ENCODE results near the gene PRELID3B.

PRELID3B gene

DNA sequence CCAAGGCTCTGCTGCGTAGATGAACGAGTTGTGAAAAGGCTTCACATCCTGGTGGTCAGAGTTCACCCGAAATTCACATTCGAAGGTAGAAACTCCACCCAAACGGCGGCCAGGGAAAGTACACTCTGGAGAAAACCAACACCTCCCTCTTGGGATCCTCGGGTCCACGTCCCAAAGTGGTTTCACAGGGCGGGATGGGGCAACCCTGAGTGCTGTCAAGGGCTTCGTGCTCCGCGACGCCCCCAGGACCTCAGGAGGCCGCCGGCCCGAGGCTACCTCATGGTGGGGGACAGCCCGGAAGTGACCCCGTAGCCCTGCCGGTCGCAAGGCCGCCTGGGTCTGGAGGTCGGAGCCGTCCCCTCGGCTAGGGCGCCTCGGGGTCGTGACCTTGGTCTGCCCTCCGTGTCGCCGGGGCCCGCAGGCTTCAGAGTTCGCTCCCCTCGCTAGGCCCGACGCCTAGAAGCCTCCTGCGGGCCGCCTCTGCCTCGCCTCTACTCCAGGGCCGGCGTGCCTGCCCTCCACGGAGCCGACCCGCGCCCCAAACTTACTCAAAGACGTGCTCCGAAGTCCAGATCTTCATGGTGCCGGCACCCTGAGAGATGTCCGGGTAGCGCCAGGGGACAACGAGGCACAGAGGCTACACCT is at the start of gene PRELID3B:
Gene PRELID3B (minus strand): TSS at position 636 of the 645 bp plus-strand sequence. CDS start 56 bp downstream, at position 580.
- no peak for DNase-seq (ENCODE audit: extremely low read depth in 1 of 2, low read depth in 1 of 2)

DNA sequence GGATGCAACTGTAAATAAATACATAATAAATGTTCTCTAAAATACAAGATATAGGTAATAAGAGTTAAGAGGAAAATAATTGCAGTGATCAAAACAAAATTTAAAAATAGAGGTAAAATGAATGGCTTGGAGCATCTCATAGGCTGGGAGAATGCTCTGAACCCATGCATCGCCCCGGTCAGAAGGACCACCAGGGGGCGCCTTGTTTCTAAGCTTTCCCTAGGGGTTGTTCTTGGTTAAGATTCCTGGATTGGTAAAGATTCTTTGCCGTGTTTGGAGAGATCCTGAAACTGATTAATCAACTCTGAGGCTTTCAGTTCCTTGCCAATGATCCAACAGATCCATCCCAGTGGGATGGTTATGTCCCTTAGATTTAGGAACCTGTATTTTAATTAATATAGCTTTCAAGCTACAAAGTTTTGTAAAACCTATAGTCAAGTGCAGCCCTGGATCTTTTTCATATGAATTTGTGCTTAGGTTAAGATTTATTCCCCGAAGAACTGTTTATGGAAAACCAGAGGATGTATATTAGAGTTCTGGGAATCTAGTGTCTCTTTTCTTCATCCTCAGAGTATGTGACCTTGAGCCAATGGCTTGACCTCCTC is 45.3 kb upstream of the PRELID3B start:
- DNase-seq (ENCODE audit: extremely low read depth in 1 of 2, low read depth in 1 of 2): peak; percentile 73 to 80

DNA sequence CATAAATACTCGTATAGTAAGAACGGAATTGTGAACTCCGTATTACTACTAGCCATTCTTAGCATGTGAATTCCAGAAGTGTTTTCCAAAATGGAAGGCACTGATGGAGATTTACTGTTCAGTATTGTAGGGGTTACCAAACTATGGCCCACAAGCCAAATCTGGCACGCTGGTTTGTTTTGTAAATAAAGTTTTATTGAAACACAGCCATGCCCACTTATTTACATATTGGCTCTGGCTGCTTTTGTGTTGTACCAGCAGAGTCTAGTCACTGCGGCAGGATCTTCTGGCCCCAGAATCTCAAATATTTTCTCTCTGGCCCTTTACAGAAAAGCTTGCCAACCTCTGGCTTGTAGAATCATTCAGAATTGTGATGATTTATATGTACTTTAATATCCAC is 44.3 kb upstream of the PRELID3B start:
- DNase-seq (ENCODE audit: extremely low read depth in 1 of 2, low read depth in 1 of 2): no peak

DNA sequence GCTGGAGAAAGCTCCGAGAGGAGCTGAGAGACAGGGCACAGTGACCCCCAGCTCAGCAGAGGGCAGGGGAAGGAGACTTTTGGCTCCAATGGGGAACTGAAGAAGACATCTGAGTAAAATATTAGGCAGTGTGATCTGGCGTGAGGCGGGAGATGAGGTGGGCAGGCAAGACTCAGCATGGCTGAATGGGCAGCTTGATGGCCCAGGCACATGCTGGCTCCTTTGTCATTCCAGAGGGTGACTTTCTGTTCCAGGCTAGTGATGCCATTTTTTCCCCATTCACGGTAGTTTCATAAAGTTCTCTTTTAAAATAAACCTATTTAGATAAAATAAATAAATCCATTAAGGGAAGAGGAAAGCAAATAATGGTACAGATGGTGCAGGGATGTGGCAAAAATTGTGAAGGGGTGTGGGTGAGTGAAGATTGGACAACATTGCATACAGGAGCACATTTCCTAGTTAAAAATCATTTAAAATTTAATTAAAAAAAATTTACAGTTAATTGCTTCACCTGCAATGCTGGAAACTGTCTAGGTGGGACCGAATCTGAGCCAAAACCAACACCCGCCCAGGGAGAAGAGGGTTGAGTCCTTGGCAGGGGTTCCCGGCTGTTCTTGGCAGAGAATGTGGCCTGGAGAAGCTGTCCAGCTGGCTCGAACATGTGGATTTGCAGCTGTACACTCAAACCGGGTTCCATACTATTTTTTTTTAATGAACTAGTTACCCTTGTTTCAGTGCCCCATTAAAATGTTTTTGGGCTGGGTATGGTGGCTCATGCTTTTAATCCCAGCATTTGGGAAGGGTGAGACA is 41.7 kb upstream of the PRELID3B start:
- DNase-seq (ENCODE audit: extremely low read depth in 1 of 2, low read depth in 1 of 2): no peak

DNA sequence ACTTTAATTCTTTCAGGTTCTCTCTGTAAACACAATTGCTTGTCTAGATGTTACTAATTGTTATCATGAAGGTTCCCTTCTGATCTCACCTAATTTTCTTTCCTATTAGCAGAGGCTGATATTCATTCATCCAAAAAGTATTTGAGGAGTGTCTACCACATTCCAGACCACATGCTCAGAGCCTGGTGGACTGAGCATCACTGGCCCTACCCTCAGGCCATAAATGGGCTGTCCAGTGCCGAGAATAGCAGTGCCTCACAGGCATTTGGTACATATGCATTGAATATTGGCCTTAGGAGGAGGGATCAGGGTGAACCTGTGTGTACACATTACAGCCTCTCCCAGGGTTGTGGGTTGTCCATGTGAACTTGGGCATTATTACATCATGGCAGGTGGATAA is 40.4 kb upstream of the PRELID3B start:
- no peak for DNase-seq (ENCODE audit: extremely low read depth in 1 of 2, low read depth in 1 of 2)

DNA sequence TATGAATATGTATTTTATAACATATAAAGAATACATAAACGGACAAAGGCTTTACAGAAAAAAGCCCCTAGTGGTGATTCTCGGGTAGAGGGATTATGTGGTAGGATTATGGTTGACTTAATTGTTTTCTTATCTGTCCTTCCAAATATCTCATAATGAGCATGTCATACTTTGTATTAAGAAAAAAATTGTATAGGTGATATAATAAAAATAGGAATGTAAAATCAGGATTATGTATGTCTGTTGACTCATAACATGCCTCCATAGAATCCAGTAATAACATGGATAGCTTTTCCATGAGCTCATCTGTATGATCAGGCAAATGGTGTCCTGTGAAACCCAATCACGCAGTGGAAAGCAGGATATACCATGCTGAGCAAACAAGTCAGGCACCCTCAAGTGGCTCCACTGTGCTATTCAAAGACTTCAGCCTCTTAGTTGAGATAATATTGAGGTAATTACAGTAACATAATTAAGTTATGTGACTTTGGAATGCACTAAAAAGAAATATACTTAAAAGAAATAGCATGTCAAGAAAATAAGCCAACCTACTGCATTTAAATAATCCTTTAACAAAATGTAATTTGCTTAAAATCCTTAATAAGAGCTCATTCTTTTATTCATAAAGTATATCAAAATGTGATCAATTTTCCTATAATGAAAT is 39.6 kb upstream of the PRELID3B start:
- DNase-seq (ENCODE audit: extremely low read depth in 1 of 2, low read depth in 1 of 2): no peak

DNA sequence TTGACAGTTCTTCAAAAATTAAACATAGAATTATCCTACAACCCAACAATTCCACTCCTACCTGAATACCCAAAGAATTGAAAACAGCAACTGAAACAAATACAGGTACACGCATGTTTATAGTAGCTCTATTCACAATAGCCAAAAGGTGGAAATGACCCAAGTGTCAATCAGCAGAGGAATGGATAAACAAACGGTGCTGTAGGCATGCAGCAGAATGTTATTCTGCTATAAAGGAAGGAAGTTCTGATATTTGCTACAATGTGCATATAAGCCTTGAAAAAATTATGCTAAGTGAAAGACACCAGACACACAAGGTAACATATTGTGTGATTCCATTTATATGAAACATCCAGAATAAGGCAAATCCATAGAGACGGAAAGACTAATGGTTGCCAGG is 38.5 kb upstream of the PRELID3B start:
- DNase-seq (ENCODE audit: extremely low read depth in 1 of 2, low read depth in 1 of 2): no peak

DNA sequence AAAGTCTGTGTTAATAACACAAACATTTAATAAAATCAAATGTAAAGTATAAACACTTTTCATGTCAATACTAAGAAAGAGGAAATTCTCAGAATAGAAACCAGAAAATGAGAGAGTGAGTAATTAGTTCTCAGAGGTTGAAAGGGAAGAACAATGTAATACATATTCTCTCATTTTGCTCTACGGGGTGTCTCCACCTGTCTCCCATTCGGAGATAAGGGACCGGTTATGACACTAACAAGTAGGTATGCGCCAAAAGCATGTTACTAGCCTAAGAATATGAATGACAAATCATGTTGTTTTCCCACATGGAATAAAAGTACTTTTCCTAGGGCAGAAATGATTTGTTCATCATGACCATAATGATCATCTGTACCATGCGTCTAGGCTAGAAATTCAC is 35.6 kb upstream of the PRELID3B start:
- DNase-seq (ENCODE audit: extremely low read depth in 1 of 2, low read depth in 1 of 2): no peak

DNA sequence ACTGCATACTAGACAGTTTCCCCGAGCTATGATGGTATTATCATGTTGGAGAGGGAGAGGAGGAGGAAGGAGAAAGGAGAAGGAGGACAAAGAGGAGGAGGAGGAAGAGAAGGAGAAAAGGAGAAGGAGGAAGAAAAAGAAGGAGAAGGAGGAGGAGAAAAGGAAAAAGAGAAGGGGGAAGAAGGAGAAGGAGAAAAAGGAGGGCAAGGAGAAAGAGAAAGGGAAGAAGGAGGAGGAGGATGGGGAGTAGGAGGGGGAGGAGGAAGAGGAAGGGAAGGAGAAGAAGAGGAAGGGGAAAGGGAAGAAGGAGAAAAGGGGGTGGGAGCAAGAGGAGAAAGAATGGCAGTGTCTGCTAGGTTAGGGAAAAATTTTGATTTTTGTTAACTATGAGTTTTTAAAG is 35.1 kb upstream of the PRELID3B start:
- no peak for DNase-seq (ENCODE audit: extremely low read depth in 1 of 2, low read depth in 1 of 2)

DNA sequence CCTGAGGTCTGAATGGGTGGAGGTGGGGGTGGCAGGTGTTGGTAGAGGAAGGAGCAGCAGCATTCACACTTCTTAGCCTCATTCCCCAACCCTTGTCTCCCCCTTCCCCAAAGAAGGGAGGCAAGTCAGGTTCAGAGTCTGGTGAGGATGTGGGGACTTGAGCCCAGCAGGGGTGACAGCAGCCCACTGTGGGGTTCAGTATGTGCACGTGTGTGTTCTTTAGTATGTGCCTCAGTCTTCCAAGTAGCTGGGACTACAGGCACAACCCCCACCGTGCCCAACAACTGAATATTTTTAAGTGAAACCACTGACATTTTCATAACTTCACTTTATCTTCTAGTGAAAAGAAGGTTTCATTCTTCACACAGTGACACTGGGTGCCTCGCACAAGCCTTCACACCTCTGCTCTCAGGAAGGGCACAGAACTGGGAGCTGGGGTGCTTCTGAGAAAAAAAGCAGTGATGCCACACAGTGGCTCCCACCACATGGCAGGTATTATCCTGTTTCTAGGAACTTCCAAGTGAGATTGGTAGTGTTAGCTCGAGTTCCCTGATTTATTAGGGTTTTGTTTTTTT is 33.4 kb upstream of the PRELID3B start:
- DNase-seq (ENCODE audit: extremely low read depth in 1 of 2, low read depth in 1 of 2): no peak

DNA sequence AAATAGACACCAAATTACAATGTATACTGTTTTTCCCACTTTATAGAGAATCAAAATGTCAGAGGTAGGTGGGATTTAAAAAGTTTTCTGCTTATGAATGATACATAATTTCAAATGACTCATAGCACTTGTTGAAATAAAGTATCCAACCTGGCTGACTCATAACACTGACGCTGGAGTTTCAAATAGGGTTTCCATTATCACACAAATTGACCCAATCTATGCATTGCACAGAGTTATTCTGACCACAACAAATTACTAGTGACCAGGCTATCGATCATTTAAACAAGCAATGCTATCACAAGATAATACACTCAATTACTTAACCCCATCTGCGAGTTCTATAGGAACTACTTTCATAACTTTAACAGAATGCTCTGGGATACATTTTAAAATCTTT is 31.9 kb upstream of the PRELID3B start:
- DNase-seq (ENCODE audit: extremely low read depth in 1 of 2, low read depth in 1 of 2): no peak

DNA sequence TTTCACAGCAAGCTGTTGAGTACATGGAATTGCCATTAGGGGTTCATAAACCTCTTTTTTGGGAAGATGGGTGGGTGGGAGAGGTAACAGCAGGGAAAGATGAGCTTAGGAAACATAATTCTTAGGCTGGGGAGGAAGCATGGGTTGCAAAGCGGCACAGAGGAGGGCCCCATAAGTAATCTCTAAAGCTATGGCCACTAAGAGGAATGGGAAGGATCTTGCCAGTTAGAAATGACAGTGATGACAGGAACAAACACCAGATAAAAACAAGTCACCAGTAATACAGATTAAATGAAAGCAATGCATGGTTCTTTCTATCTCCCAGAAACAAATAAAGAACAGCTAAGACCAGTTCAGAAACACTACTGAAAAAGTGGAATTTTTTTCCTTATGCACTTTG is 31.0 kb upstream of the PRELID3B start:
- no peak for DNase-seq (ENCODE audit: extremely low read depth in 1 of 2, low read depth in 1 of 2)

DNA sequence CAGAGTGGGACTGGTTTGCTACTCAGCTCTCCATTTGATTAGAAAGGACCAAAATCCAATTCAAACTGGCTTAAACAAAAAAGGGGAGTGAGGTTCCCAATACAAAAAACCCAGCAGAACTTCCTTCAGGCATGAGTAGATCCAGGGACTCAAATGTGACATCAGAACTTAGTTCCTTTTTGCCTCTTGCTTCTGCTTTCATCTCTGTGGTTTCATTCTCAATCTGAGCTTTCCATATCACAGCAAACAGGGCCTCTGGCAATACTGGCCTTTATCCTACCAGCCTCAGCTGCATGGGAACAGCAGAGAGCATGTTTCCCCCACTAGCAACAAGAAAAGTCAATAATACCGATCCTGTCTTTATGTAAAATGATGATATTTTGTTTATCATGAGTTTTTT is 28.6 kb upstream of the PRELID3B start:
- DNase-seq (ENCODE audit: extremely low read depth in 1 of 2, low read depth in 1 of 2): no peak

DNA sequence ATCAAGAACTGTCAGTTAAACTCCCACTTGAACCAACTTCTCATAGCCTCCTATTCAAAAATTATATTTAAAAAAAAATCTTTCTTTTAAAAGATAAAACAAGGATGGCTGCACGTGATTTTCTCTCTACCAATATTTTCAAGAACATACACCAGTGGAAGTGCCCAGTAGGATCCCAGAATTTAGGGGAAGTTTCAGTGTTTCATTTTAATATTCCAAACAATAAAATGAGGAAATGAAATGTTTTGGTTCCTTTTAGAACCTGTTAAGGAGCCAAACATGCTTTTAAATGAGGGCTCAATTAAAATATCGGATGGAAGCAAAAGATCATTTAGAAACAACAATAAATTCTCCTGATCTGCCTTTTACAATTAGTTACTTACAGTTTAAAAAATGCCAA is 26.4 kb upstream of the PRELID3B start:
- DNase-seq (ENCODE audit: extremely low read depth in 1 of 2, low read depth in 1 of 2): no peak

DNA sequence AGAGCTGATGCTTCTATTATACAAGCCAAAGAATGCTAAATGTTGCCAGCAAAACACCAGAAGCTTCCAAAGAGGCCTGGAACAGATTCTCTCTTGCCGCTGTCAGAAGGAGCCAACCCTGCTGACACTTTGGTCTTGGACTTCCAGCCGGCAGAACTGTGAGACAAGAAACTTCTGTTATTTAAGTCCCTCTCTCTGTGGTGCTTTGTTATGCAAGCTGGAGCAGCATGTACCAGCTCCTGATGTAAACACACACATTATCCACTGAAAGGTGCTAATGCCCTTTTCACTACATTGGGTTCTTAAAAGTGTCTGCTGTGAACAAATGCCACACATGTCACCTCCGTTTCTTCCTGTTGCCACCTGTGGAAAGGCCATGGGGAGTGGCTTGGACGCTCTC is 25.9 kb upstream of the PRELID3B start:
- no peak for DNase-seq (ENCODE audit: extremely low read depth in 1 of 2, low read depth in 1 of 2)

DNA sequence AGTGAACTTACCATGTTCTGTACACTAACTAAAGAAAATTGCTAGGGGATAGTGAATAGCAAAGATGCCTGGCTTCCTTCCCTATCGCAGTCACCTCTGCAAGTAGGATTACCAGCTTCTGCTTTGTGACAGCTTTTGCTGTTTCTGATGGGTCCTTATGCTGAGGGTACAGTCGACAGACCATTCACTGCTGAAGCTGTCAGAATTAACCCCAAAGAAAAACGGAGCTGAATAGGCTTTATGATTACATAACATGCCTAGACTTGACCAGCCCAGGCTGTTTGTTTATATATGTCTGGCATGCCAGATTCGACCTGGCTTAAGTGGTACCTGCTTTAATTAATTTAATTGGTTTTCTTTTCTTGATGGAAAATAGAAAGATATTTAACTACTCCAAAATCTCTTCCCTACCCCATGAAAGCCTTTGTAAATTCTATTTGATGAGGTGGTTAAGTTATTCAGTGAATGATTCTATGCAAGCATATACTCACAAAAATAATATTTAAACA is 21.7 kb upstream of the PRELID3B start:
- no peak for DNase-seq (ENCODE audit: extremely low read depth in 1 of 2, low read depth in 1 of 2)

DNA sequence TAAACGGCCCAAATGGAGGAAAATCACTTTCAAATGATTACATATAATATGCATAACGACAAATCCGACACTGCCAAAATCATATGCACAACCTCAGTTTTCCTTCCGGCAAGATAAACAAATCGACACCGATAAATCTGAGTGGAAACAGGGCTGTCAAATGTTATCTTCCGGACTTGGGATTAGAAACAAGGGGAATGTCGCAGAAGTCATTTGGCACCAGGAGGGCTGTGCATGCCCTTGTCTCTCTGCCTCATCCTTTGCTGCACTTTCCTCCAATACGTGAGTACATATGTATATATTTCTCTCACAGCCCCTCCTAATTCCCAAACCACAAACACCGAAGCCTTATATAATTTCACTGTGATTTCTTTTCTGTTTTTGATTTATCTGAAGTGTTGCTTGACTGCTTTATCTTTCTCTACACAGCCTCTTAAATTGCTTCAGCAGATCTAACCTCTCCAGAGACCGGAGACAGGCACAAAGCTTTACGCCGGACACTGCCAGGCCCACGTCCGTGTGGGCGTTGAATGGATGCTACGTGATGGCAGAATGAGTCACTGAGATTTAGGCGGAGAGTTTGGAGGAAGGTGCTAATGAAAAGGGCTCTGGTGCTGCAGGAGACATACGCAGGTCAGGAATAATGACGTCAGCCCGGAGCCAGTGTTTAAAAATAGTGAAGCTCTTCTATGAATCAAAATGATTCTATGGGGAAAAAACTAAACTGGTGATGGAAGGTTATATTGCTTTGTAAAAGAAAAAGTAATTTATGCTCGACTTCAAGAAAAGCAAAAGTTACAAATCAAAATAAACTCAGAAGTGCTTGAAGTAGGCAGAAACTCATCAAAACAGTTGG is 21.0 kb upstream of the PRELID3B start:
- no peak for DNase-seq (ENCODE audit: extremely low read depth in 1 of 2, low read depth in 1 of 2)

DNA sequence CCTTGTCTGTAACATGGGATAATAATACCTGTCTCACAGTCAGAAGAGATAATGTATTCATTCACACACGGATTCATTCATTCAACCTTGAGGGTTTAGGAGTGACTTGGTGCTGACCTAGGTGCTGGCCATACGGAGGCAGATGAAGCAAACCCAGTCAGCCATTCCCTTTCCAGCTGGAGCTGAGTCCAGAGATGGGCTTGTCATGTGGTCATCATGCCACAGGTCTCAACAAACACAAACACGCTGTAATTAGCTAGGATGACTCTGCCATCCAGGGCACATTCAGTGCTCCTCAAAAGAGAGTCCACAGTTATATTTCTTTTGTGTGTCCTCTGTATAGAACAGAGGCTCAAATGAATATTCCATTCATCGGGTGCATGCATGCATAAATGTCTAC is 19.5 kb upstream of the PRELID3B start:
- DNase-seq (ENCODE audit: extremely low read depth in 1 of 2, low read depth in 1 of 2): no peak

DNA sequence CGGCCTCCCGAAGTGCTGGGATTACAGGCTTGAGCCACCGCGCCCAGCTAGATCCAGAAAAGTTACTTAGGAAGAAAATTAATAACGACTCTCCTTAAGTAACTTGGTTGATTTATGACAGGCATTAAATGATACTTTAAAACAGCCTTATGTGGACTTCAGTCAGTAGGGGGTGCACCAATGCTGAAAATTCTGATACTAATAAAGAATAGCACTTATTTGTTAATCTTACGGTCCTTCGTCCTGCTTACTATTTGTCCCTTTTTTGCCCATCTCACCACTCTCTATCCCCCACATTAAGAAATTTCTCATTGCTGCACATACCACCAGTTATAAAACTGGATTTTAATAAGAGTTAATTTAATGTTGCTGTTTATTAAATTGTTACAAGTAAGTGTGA is 12.7 kb upstream of the PRELID3B start:
- DNase-seq (ENCODE audit: extremely low read depth in 1 of 2, low read depth in 1 of 2): no peak

DNA sequence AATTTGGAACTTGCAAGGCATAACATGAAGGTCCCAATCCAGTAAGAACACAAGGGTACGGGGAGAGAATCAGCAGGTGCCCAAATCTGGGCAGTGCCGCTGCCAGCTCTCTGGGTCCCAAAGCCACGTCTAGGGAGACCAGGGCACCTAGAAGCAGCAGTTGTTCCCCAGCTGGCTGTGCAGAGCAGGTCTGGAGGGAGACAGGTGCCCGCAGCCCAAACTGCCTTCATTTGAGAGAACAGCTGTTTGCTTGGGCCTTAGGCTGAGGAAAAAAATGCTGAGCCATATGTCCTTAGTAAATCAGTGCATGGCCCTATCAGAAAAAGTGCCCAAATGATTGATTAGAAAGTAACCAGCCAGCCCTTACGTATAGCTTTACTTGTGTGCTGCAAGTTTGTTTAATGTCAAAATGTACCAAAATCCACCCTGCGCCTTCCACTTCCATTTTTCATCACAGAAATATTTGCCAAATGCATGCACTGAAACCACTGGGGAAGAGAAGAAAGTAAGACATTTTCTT is 9.1 kb upstream of the PRELID3B start:
- DNase-seq (ENCODE audit: extremely low read depth in 1 of 2, low read depth in 1 of 2): no peak
